ENCODE results near the gene GYPA.
"Not testable (repeated sequence)": the region's sequence is repeated elsewhere in the genome, so short reads cannot be mapped to it uniquely, and the experiment has no call there.

The GYPA gene

GRCh38 chr4:144140594-144141295, at the start of gene GYPA:
GYPA (minus strand) TSS chr4:144140718; CDS start chr4:144140635, 83 bp downstream.
- not testable (repeated sequence) for DNase-seq

GRCh38 chr4:144190009-144190408, 49.5 kb upstream of the GYPA start:
- no peak for DNase-seq

GRCh38 chr4:144189121-144189520, 48.6 kb upstream of the GYPA start:
- no peak for DNase-seq

GRCh38 chr4:144185086-144185485, 44.6 kb upstream of the GYPA start:
- DNase-seq = no peak

- no peak for DNase-seq
Observed at GRCh38 chr4:144183165-144183564, 42.6 kb upstream of the GYPA start.

GRCh38 chr4:144181391-144181790, 40.9 kb upstream of the GYPA start:
- no peak for DNase-seq

- no peak for DNase-seq
Observed at GRCh38 chr4:144179152-144179739, 38.7 kb upstream of the GYPA start.

- no peak for DNase-seq
Observed at GRCh38 chr4:144178414-144178813, 37.9 kb upstream of the GYPA start.

GRCh38 chr4:144176476-144176875, 36.0 kb upstream of the GYPA start:
- DNase-seq = no peak

GRCh38 chr4:144174401-144175067, 34.0 kb upstream of the GYPA start:
- no peak for DNase-seq

- no peak for DNase-seq
Observed at GRCh38 chr4:144171697-144172096, 31.2 kb upstream of the GYPA start.

GRCh38 chr4:144169211-144169610, 28.7 kb upstream of the GYPA start:
- DNase-seq = no peak

GRCh38 chr4:144154044-144154443, 13.5 kb upstream of the GYPA start:
- no peak for DNase-seq

- not testable (repeated sequence) for DNase-seq
Observed at GRCh38 chr4:144142690-144143326, 2.3 kb upstream of the GYPA start.

- no peak for DNase-seq
Observed at GRCh38 chr4:144141493-144141892, 975 bp upstream of the GYPA start.

GRCh38 chr4:144139991-144140390, 527 bp downstream of the GYPA start:
- not testable (repeated sequence) for DNase-seq

- not testable (repeated sequence) for DNase-seq
Observed at GRCh38 chr4:144139547-144139946, 971 bp downstream of the GYPA start.

- DNase-seq = not testable (repeated sequence)
Observed at GRCh38 chr4:144138239-144138638, 2.3 kb downstream of the GYPA start.

GRCh38 chr4:144137137-144137931, 3.2 kb downstream of the GYPA start:
- not testable (repeated sequence) for DNase-seq

- DNase-seq = not testable (repeated sequence)
Observed at GRCh38 chr4:144136189-144136588, 4.3 kb downstream of the GYPA start.

- DNase-seq = not testable (repeated sequence)
Observed at GRCh38 chr4:144130167-144130566, 10.4 kb downstream of the GYPA start.

- not testable (repeated sequence) for DNase-seq
Observed at GRCh38 chr4:144129336-144129875, 11.1 kb downstream of the GYPA start.

Measured in cerebellar nuclear complex (tissue), 1 donor.